Kidney epithelial cell (primary cell): ENCODE data around the gene RNF182. TPM values are rescaled to one million over a fixed set of nuclear protein-coding genes. Genes with fewer than 3 reads are reported as not detected.

ENCODE experiments used
- DNase-seq: peaks from one replicate; pipeline ENCODE4 v3.0.0-alpha.2; 2010; ENCODE audit warnings: low read depth
- H3K27me3 ChIP-seq: 2 replicates; pipeline ENCODE4 v1.6.0; 2011; ENCODE audit warnings: low read length; ENCODE audit not compliant: control insufficient read depth, insufficient read depth
- H3K36me3 ChIP-seq: 2 replicates; pipeline ENCODE4 v1.5.1; 2011; ENCODE audit warnings: low read length; ENCODE audit not compliant: control insufficient read depth, insufficient read depth
- H3K4me3 ChIP-seq: 2 replicates; pipeline ENCODE4 v1.5.1; 2011; ENCODE audit warnings: low read depth, mild to moderate bottlenecking, control low read depth, low read length
- total RNA-seq: library from RNA; depleted of rRNA; stranded (reverse); fragments of >200 nt; gene quantifications from 2 replicates; pipeline ENCODE4 v1.2.3, GENCODE V29; 2015
- TF ChIP-seq, protein P1 (sequence below): IDR thresholded peaks from 2 replicates; pipeline ENCODE4 v1.5.1; 2011; ENCODE audit warnings: mild to moderate bottlenecking, moderate library complexity, low read length, control low read depth, inconsistent platforms; ENCODE audit not compliant: insufficient read depth, poor library complexity, severe bottlenecking

RNF182 gene
- total RNA-seq, 1 donor from 2014 or later = 7.6 TPM

GRCh38 chr6:13885601-13886000 lies 39.2 kb upstream of the RNF182 start:
- no peak overlapping the region for H3K4me3 ChIP-seq
- H3K36me3 ChIP-seq = no peaks in the 10 kb centered on the region
- no peak for DNase-seq
- H3K27me3 ChIP-seq = no peaks in the 10 kb centered on the region
- TF ChIP-seq, protein P1, sequence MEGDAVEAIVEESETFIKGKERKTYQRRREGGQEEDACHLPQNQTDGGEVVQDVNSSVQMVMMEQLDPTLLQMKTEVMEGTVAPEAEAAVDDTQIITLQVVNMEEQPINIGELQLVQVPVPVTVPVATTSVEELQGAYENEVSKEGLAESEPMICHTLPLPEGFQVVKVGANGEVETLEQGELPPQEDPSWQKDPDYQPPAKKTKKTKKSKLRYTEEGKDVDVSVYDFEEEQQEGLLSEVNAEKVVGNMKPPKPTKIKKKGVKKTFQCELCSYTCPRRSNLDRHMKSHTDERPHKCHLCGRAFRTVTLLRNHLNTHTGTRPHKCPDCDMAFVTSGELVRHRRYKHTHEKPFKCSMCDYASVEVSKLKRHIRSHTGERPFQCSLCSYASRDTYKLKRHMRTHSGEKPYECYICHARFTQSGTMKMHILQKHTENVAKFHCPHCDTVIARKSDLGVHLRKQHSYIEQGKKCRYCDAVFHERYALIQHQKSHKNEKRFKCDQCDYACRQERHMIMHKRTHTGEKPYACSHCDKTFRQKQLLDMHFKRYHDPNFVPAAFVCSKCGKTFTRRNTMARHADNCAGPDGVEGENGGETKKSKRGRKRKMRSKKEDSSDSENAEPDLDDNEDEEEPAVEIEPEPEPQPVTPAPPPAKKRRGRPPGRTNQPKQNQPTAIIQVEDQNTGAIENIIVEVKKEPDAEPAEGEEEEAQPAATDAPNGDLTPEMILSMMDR = no peak

GRCh38 chr6:13886949-13887348 lies 37.8 kb upstream of the RNF182 start:
- TF ChIP-seq, protein P1 = no peak
- no peaks in the 10 kb centered on the region for H3K27me3 ChIP-seq
- H3K4me3 ChIP-seq = no peak overlapping the region
- no peaks in the 10 kb centered on the region for H3K36me3 ChIP-seq
- DNase-seq = no peak

DNA sequence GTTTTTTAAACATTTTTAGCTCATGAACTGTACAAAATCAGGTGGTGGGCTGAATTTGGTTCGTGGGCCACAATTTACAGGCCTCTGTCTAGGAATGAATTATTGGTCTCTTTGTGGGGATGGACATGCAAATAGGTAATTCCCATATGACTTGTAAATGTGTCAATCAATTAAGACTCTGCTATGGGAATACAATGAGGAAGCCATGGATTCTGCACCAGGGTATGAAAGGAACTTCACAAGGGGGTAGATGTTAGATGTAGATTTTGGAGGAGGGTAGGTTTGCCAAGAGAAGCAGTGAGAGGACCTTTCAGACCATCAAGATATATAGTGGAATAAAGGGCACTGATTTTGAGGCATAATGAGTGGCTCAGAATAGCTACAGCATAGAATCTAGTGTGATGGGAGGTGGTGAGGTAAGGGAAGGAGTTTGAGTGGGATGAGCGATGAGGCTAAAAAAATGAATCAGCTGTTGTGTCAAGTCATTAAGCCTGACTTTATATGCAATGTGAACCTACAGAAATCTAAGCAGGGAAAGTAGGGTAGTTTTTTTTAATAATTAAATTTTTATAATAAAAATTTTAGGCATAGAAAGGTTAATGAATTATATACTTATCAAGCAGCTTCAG lies 32.6 kb upstream of the RNF182 start:
- Histone ChIP-seq H3K36me3 (no peaks in the 10 kb centered on the region), H3K4me3 (no peak overlapping the region), H3K27me3 (no peaks in the 10 kb centered on the region)
- no peak for DNase-seq
- TF ChIP-seq, protein P1 = no peak

DNA sequence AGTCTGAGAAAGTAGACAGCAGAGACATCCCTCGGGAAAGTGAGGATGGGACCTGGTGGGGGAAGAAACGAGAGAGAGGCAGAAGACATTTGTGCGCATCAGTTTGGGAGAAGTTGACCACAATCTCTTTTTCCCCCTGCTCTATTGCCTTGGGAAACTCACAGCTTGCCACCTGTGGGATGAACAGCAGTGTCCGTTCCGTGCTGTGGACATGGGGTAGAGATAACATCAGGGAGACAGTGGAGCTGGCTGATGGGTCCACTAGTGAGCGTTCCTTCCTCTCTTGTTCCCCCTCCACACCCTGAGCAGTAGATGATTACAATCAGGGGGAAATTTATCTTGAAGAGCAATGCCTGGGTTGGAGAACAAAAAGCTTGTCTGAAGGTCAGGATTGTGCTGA lies 21.8 kb upstream of the RNF182 start:
- no peak for DNase-seq
- H3K27me3 ChIP-seq = peaks cover 3% of the 10 kb centered on the region
- TF ChIP-seq, protein P1 = no peak
- no peaks in the 10 kb centered on the region for H3K36me3 ChIP-seq
- no peak overlapping the region for H3K4me3 ChIP-seq

GRCh38 chr6:13903364-13903763 lies 21.4 kb upstream of the RNF182 start:
- DNase-seq = no peak
- H3K27me3 ChIP-seq = peaks cover 3% of the 10 kb centered on the region
- H3K4me3 ChIP-seq = no peak overlapping the region
- H3K36me3 ChIP-seq = no peaks in the 10 kb centered on the region
- TF ChIP-seq, protein P1 = no peak

DNA sequence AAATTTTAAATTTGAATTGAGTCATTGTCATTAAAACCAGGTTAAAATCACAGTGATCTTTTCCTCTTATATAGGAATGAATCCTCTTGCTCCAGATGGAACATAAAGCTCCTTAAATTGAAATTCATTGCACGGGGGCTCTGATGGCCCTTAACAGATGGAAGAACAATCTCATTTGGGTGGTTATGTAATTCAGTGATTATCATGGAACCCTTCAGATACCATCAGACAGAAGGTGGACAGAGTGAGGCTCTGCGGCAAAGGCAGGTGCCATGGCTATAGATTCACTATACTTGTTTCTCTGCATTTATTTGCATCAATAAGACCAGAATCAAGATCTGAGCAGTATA lies 17.8 kb upstream of the RNF182 start:
- H3K36me3 ChIP-seq = no peaks in the 10 kb centered on the region
- peaks cover 3% of the 10 kb centered on the region for H3K27me3 ChIP-seq
- TF ChIP-seq, protein P1 = no peak
- no peak overlapping the region for H3K4me3 ChIP-seq
- DNase-seq = no peak
